ENCODE measurements around the gene MS4A6E. TPM values are rescaled to one million over a fixed set of nuclear protein-coding genes. Genes with fewer than 3 reads are reported as not detected.
"Not testable (repeated sequence)": the region's sequence is repeated elsewhere in the genome, so short reads cannot be mapped to it uniquely, and the experiment has no call there.

The MS4A6E gene
- total RNA-seq (2014; rRNA removed; shearing (Covaris generic)), result not detected in 2 replicates
- not detected in 2 replicates for polyA plus RNA-seq (2015; cell fraction: cytosol; rRNA removed)
- not detected in 2 replicates for polyA plus RNA-seq (2015; cell fraction: nucleus; rRNA removed)

GRCh38 chr11:60326955-60327354, at the start of gene MS4A6E:
TSS of gene MS4A6E (plus strand) at chr11:60327255. CDS start at chr11:60334896, 7,641 bp downstream.
- DNase-seq (ENCODE audit: low read depth), result no peak

GRCh38 chr11:60280412-60280811, 46.6 kb upstream of the MS4A6E start, which contains the start of gene MS4A4A:
TSS of gene MS4A4A (plus strand) at chr11:60280666. CDS start at chr11:60280676, 10 bp downstream.
- no peak for DNase-seq (ENCODE audit: low read depth)

GRCh38 chr11:60281485-60281884, 45.6 kb upstream of the MS4A6E start:
- no peak for DNase-seq (ENCODE audit: low read depth)

GRCh38 chr11:60282286-60282685, 44.8 kb upstream of the MS4A6E start:
- no peak for DNase-seq (ENCODE audit: low read depth)

GRCh38 chr11:60285411-60286126, 41.5 kb upstream of the MS4A6E start:
- DNase-seq (ENCODE audit: low read depth), result not testable (repeated sequence)

GRCh38 chr11:60288531-60288930, 38.5 kb upstream of the MS4A6E start:
- DNase-seq (ENCODE audit: low read depth), result peak; percentile 78

GRCh38 chr11:60292145-60292544, 34.9 kb upstream of the MS4A6E start:
- DNase-seq (ENCODE audit: low read depth), result no peak

- no peak for DNase-seq (ENCODE audit: low read depth)
Observed at GRCh38 chr11:60301178-60301577, 25.9 kb upstream of the MS4A6E start.

- not testable (repeated sequence) for DNase-seq (ENCODE audit: low read depth)
Observed at GRCh38 chr11:60301884-60302283, 25.2 kb upstream of the MS4A6E start.

GRCh38 chr11:60303661-60304060, 23.4 kb upstream of the MS4A6E start:
- no peak for DNase-seq (ENCODE audit: low read depth)

- DNase-seq (ENCODE audit: low read depth), result peak; percentile 78
Observed at GRCh38 chr11:60305906-60306619, 21.0 kb upstream of the MS4A6E start.

- DNase-seq (ENCODE audit: low read depth), result peak; percentile 38
Observed at GRCh38 chr11:60307507-60308195, 19.4 kb upstream of the MS4A6E start.

- DNase-seq (ENCODE audit: low read depth), result no peak
Observed at GRCh38 chr11:60310407-60310998, 16.6 kb upstream of the MS4A6E start.

GRCh38 chr11:60314635-60315321, 12.3 kb upstream of the MS4A6E start:
- no peak for DNase-seq (ENCODE audit: low read depth)

GRCh38 chr11:60315871-60316270, 11.2 kb upstream of the MS4A6E start:
- DNase-seq (ENCODE audit: low read depth), result no peak

- no peak for DNase-seq (ENCODE audit: low read depth)
Observed at GRCh38 chr11:60316317-60316716, 10.7 kb upstream of the MS4A6E start.

GRCh38 chr11:60318726-60319125, 8.3 kb upstream of the MS4A6E start:
- DNase-seq (ENCODE audit: low read depth), result no peak

GRCh38 chr11:60321051-60321450, 6.0 kb upstream of the MS4A6E start:
- DNase-seq (ENCODE audit: low read depth), result no peak

GRCh38 chr11:60328460-60328859, 1.4 kb downstream of the MS4A6E start:
- DNase-seq (ENCODE audit: low read depth), result no peak

GRCh38 chr11:60332846-60333245, 5.8 kb downstream of the MS4A6E start:
- no peak for DNase-seq (ENCODE audit: low read depth)

Measured in HT1080 (cell line).